ENCODE data around the gene DEK. TPM values are rescaled to one million over a fixed set of nuclear protein-coding genes. Genes with fewer than 3 reads are reported as not detected.

Gene DEK
- polyA plus RNA-seq, 3 donors from 2014 or later, result 44.0 to 98.5 (median 87.7) TPM

Other genes starting within 250 kb of the DEK start
- gene NHLRC1, start 141.9 kb downstream of the DEK start, polyA plus RNA-seq, result 1 to 10 TPM; 1.1 to 4.4 (median 1.6) TPM
- gene TPMT, start 109.5 kb downstream of the DEK start, polyA plus RNA-seq, result 10 to 100 TPM; 20.6 to 24.8 (median 24.0) TPM
- gene KDM1B, start 109.1 kb downstream of the DEK start, polyA plus RNA-seq, result 1 to 10 TPM in 1 of 3 donors, under 1 TPM in 2; 0.05 to 1.3 (median 0.83) TPM
- 1 to 10 TPM in 2 of 3 donors, under 1 TPM in 1; 0.35 to 2.4 (median 1.1) TPM for gene RNF144B, start 122.8 kb upstream of the DEK start, polyA plus RNA-seq